GM12878 (cell line): ENCODE results near the gene GJA1.

ENCODE experiments used
- BHLHE40 ChIP-seq, 2 experiments: fragments of 450-650 bp in 1 of 2; IDR thresholded peaks; 2 replicates each; pipeline ENCODE4 v1.6.1; 2011 to 2017; ENCODE audit warnings: low read depth in 2 of 2, borderline replicate concordance in 1 of 2, improper control_type of control experiment in 1 of 2, low read length in 1 of 2, mild to moderate bottlenecking in 1 of 2
- CREM ChIP-seq: IDR thresholded peaks from 2 replicates; pipeline ENCODE4 v1.6.1; 2014; ENCODE audit warnings: antibody characterized with exemption, low read depth
- CTCF ChIP-seq, 3 experiments: IDR thresholded peaks in 2 of 3; conservative IDR thresholded peaks in 1 of 3; 2 replicates each; pipeline ENCODE4 v1.5.1; 2011; ENCODE audit warnings: low read depth in 3 of 3, low read length in 3 of 3, mild to moderate bottlenecking in 3 of 3, control low read depth in 2 of 3, moderate library complexity in 2 of 3, inconsistent platforms in 1 of 3, mixed read lengths in 1 of 3; ENCODE audit not compliant: control insufficient read depth in 2 of 3, insufficient read depth in 1 of 3; ENCODE audit errors: extremely low read depth in 1 of 3
- E2F8 ChIP-seq: fragments of 450-650 bp; IDR thresholded peaks from 2 replicates; pipeline ENCODE4 v1.6.1; 2018; ENCODE audit warnings: mild to moderate bottlenecking, low read depth, moderate library complexity; ENCODE audit not compliant: partially characterized antibody
- KDM1A ChIP-seq: fragments of 200-600 bp; sonication (generic); IDR thresholded peaks from 2 replicates; pipeline ENCODE4 v1.6.1; 2016; ENCODE audit warnings: borderline replicate concordance
- MEF2A ChIP-seq: IDR thresholded peaks from 2 replicates; pipeline ENCODE4 v1.6.1; 2011; ENCODE audit warnings: low read depth, mild to moderate bottlenecking, low read length, moderate library complexity; ENCODE audit not compliant: insufficient read depth
- NR2C2 ChIP-seq: IDR thresholded peaks from 2 replicates; pipeline ENCODE4 v1.6.1; 2011; ENCODE audit warnings: borderline replicate concordance, low read depth; ENCODE audit not compliant: control insufficient read depth, insufficient read length
- RAD21 ChIP-seq: IDR thresholded peaks from 2 replicates; pipeline ENCODE4 v1.6.1; 2011; ENCODE audit warnings: mild to moderate bottlenecking, low read depth, low read length, moderate library complexity; ENCODE audit not compliant: insufficient read depth
- REST ChIP-seq: IDR thresholded peaks from 2 replicates; pipeline ENCODE4 v1.6.1; 2012; ENCODE audit warnings: mild to moderate bottlenecking, low read depth, low read length
- STAT3 ChIP-seq: IDR thresholded peaks from 2 replicates; pipeline ENCODE4 v1.6.1; 2011; ENCODE audit warnings: low read depth, low read length, improper control_type of control experiment
- TBL1XR1 ChIP-seq: IDR thresholded peaks from 2 replicates; pipeline ENCODE4 v1.6.1; 2012; ENCODE audit warnings: low read depth, low read length, improper control_type of control experiment
- USF2 ChIP-seq: IDR thresholded peaks from 2 replicates; pipeline ENCODE4 v1.6.1; 2011; ENCODE audit warnings: low read depth, low read length, improper control_type of control experiment, borderline replicate concordance
- ZSCAN29 ChIP-seq: fragments of 450-650 bp; IDR thresholded peaks from 2 replicates; pipeline ENCODE4 v1.6.1; 2017; ENCODE audit warnings: mild to moderate bottlenecking, moderate library complexity
- ZZZ3 ChIP-seq: IDR thresholded peaks from 2 replicates; pipeline ENCODE4 v1.6.1; 2011; ENCODE audit warnings: low read depth; ENCODE audit not compliant: control insufficient read depth, insufficient read length

- no peak for TF ChIP-seq CTCF (IDR thresholded peaks at IDR 0.05 in 2 of 3, conservative IDR thresholded peaks at IDR 0.05 in 1 of 3; ENCODE audit: control insufficient read depth in 2 of 3, extremely low read depth in 1 of 3, insufficient read depth in 1 of 3, low read depth in 3 of 3, low read length in 3 of 3)
- TF ChIP-seq REST, result no peak
- TF ChIP-seq ZZZ3, result no peak
- no peak for TF ChIP-seq RAD21
- TF ChIP-seq TBL1XR1, result no peak
- no peak for TF ChIP-seq CREM
- TF ChIP-seq MEF2A, result no peak
- no peak for TF ChIP-seq USF2
- TF ChIP-seq ZSCAN29, result no peak
- no peak for TF ChIP-seq NR2C2
- TF ChIP-seq E2F8, result no peak
- no peak for TF ChIP-seq STAT3
- no peak for TF ChIP-seq KDM1A
- TF ChIP-seq BHLHE40 (IDR thresholded peaks at IDR 0.05; ENCODE audit: borderline replicate concordance in 1 of 2, low read depth in 2 of 2, low read length in 1 of 2), result no peak
Observed at GRCh38 chr6:121428872-121429756, 6.3 kb upstream of the GJA1 start.
